Measurements from ENCODE around the gene ARAP1.

ARAP1 gene

GRCh38 chr11:72724021-72724551, 28.1 kb downstream of the ARAP1 start:
- Histone ChIP-seq H2BK12ac (ENCODE audit: low read length in 2 of 2) (peak overlapping the region in 1 of 2 experiments; percentile 24), H3K9me3 (ENCODE audit: control insufficient read depth, low read length) (no peaks in the 10 kb centered on the region), H3K4me3 (ENCODE audit: insufficient read depth in 1 of 2, low read depth in 1 of 2, low read length in 2 of 2) (no peak overlapping the region), H2BK15ac (ENCODE audit: low read depth, poor library complexity, severe bottlenecking) (no peak overlapping the region), H3K18ac (ENCODE audit: low read depth in 1 of 2, low read length in 2 of 2) (no peak overlapping the region), H2BK120ac (ENCODE audit: low read depth, low read length) (no peak overlapping the region), H2AFZ (ENCODE audit: low read depth, low read length) (no peak overlapping the region), H3K4me2 (ENCODE audit: low read length, poor library complexity, severe bottlenecking) (no peak overlapping the region), H3K4ac (ENCODE audit: low read depth in 1 of 2, low read length in 2 of 2) (no peak overlapping the region), H2AK5ac (ENCODE audit: low read length, severe bottlenecking) (peak overlapping the region; percentile 10), H3K14ac (ENCODE audit: low read length in 2 of 2) (no peak overlapping the region), H3K4me1 (ENCODE audit: control insufficient read depth, insufficient read depth, low read depth, low read length) (peaks cover 42% of the 10 kb centered on the region), H2BK5ac (ENCODE audit: low read depth, low read length, poor library complexity, severe bottlenecking) (no peak overlapping the region), H3K27me3 (ENCODE audit: control insufficient read depth in 1 of 2, insufficient read depth in 1 of 2, low read length in 2 of 2) (no peaks in the 10 kb centered on the region), H4K91ac (ENCODE audit: low read length) (no peak overlapping the region), H3K23ac (ENCODE audit: low read length in 2 of 2) (no peak overlapping the region), H3K79me1 (replicated peaks; ENCODE audit: low read length, poor library complexity, severe bottlenecking) (peaks cover 21% of the 10 kb centered on the region), H3K27ac (ENCODE audit: low read length, poor library complexity, severe bottlenecking) (no peak overlapping the region), H3K36me3 (ENCODE audit: control insufficient read depth in 1 of 2, insufficient read depth in 2 of 2, low read depth in 1 of 2, low read length in 2 of 2) (peaks cover 10 to 16% of the 10 kb centered on the region in 2 experiments), H4K8ac (ENCODE audit: low read length) (no peak overlapping the region), H3K9ac (ENCODE audit: low read length) (peak overlapping the region; percentile 20)
- 94% methylated on average over 5 of the region's 5 CpGs for WGBS
- DNase-seq: no peak

- Histone ChIP-seq H2AFZ (ENCODE audit: low read depth, low read length) (no peak overlapping the region), H4K8ac (ENCODE audit: low read length) (no peak overlapping the region), H3K36me3 (ENCODE audit: control insufficient read depth in 1 of 2, insufficient read depth in 2 of 2, low read depth in 1 of 2, low read length in 2 of 2) (peaks cover 15 to 19% of the 10 kb centered on the region in 2 experiments), H3K14ac (ENCODE audit: low read length in 2 of 2) (no peak overlapping the region), H3K4me1 (ENCODE audit: control insufficient read depth, insufficient read depth, low read depth, low read length) (peaks cover 47% of the 10 kb centered on the region), H2BK12ac (ENCODE audit: low read length in 2 of 2) (no peak overlapping the region), H3K4me3 (ENCODE audit: insufficient read depth in 1 of 2, low read depth in 1 of 2, low read length in 2 of 2) (no peak overlapping the region), H3K9ac (ENCODE audit: low read length) (peak overlapping the region; percentile 20), H2BK120ac (ENCODE audit: low read depth, low read length) (no peak overlapping the region), H3K4ac (ENCODE audit: low read depth in 1 of 2, low read length in 2 of 2) (no peak overlapping the region), H3K27ac (ENCODE audit: low read length, poor library complexity, severe bottlenecking) (no peak overlapping the region), H4K91ac (ENCODE audit: low read length) (no peak overlapping the region), H3K9me3 (ENCODE audit: control insufficient read depth, low read length) (no peaks in the 10 kb centered on the region), H3K18ac (ENCODE audit: low read depth in 1 of 2, low read length in 2 of 2) (no peak overlapping the region), H3K27me3 (ENCODE audit: control insufficient read depth in 1 of 2, insufficient read depth in 1 of 2, low read length in 2 of 2) (no peaks in the 10 kb centered on the region), H2BK5ac (ENCODE audit: low read depth, low read length, poor library complexity, severe bottlenecking) (no peak overlapping the region), H3K23ac (ENCODE audit: low read length in 2 of 2) (no peak overlapping the region), H3K79me1 (replicated peaks; ENCODE audit: low read length, poor library complexity, severe bottlenecking) (peaks cover 25% of the 10 kb centered on the region), H3K4me2 (ENCODE audit: low read length, poor library complexity, severe bottlenecking) (no peak overlapping the region), H2BK15ac (ENCODE audit: low read depth, poor library complexity, severe bottlenecking) (no peak overlapping the region), H2AK5ac (ENCODE audit: low read length, severe bottlenecking) (no peak overlapping the region)
- DNase-seq: no peak
- WGBS: 94% methylated on average over 8 of the region's 9 CpGs
Observed at GRCh38 chr11:72723508-72723907, 28.7 kb downstream of the ARAP1 start.

- Histone ChIP-seq H3K9ac (ENCODE audit: low read length) (peak overlapping the region; percentile 82), H3K79me1 (replicated peaks; ENCODE audit: low read length, poor library complexity, severe bottlenecking) (peaks cover 35% of the 10 kb centered on the region), H2BK15ac (ENCODE audit: low read depth, poor library complexity, severe bottlenecking) (no peak overlapping the region), H2AK5ac (ENCODE audit: low read length, severe bottlenecking) (peak overlapping the region; percentile 50), H2BK120ac (ENCODE audit: low read depth, low read length) (no peak overlapping the region), H3K36me3 (ENCODE audit: control insufficient read depth in 1 of 2, insufficient read depth in 2 of 2, low read depth in 1 of 2, low read length in 2 of 2) (peaks cover 24 to 30% of the 10 kb centered on the region in 2 experiments), H3K4me2 (ENCODE audit: low read length, poor library complexity, severe bottlenecking) (peak overlapping the region; percentile 85), H3K9me3 (ENCODE audit: control insufficient read depth, low read length) (no peaks in the 10 kb centered on the region), H3K4me1 (ENCODE audit: control insufficient read depth, insufficient read depth, low read depth, low read length) (peaks cover 58% of the 10 kb centered on the region), H2BK12ac (ENCODE audit: low read length in 2 of 2) (peak overlapping the region; percentile 46 to 56), H2BK5ac (ENCODE audit: low read depth, low read length, poor library complexity, severe bottlenecking) (peak overlapping the region; percentile 73), H3K4me3 (ENCODE audit: insufficient read depth in 1 of 2, low read depth in 1 of 2, low read length in 2 of 2) (peak overlapping the region; percentile 55 to 82), H4K91ac (ENCODE audit: low read length) (peak overlapping the region; percentile 94), H3K4ac (ENCODE audit: low read depth in 1 of 2, low read length in 2 of 2) (peak overlapping the region; percentile 68 to 77), H3K27me3 (ENCODE audit: control insufficient read depth in 1 of 2, insufficient read depth in 1 of 2, low read length in 2 of 2) (no peaks in the 10 kb centered on the region), H3K18ac (ENCODE audit: low read depth in 1 of 2, low read length in 2 of 2) (peak overlapping the region; percentile 79 to 94), H2AFZ (ENCODE audit: low read depth, low read length) (peak overlapping the region; percentile 80), H3K14ac (ENCODE audit: low read length in 2 of 2) (peak overlapping the region in 1 of 2 experiments; percentile 73), H4K8ac (ENCODE audit: low read length) (peak overlapping the region; percentile 96), H3K27ac (ENCODE audit: low read length, poor library complexity, severe bottlenecking) (peak overlapping the region; percentile 89), H3K23ac (ENCODE audit: low read length in 2 of 2) (no peak overlapping the region)
- peak; percentile 93 for DNase-seq
- WGBS: 20% methylated on average over 9 of the region's 10 CpGs
Observed at GRCh38 chr11:72722050-72722748, 30.0 kb downstream of the ARAP1 start.

- Histone ChIP-seq H3K4me1 (ENCODE audit: control insufficient read depth, insufficient read depth, low read depth, low read length) (peaks cover 61% of the 10 kb centered on the region), H3K23ac (ENCODE audit: low read length in 2 of 2) (no peak overlapping the region), H3K27me3 (ENCODE audit: control insufficient read depth in 1 of 2, insufficient read depth in 1 of 2, low read length in 2 of 2) (no peaks in the 10 kb centered on the region), H2BK15ac (ENCODE audit: low read depth, poor library complexity, severe bottlenecking) (no peak overlapping the region), H3K9ac (ENCODE audit: low read length) (peak overlapping the region; percentile 82), H2BK120ac (ENCODE audit: low read depth, low read length) (no peak overlapping the region), H3K4me2 (ENCODE audit: low read length, poor library complexity, severe bottlenecking) (peak overlapping the region; percentile 85), H2BK12ac (ENCODE audit: low read length in 2 of 2) (peak overlapping the region; percentile 4 to 56), H2BK5ac (ENCODE audit: low read depth, low read length, poor library complexity, severe bottlenecking) (no peak overlapping the region), H3K4me3 (ENCODE audit: insufficient read depth in 1 of 2, low read depth in 1 of 2, low read length in 2 of 2) (peak overlapping the region; percentile 55 to 82), H3K18ac (ENCODE audit: low read depth in 1 of 2, low read length in 2 of 2) (peak overlapping the region; percentile 79 to 94), H3K27ac (ENCODE audit: low read length, poor library complexity, severe bottlenecking) (peak overlapping the region; percentile 89), H4K91ac (ENCODE audit: low read length) (peak overlapping the region; percentile 94), H3K14ac (ENCODE audit: low read length in 2 of 2) (no peak overlapping the region), H2AFZ (ENCODE audit: low read depth, low read length) (no peak overlapping the region), H3K36me3 (ENCODE audit: control insufficient read depth in 1 of 2, insufficient read depth in 2 of 2, low read depth in 1 of 2, low read length in 2 of 2) (peaks cover 30 to 31% of the 10 kb centered on the region in 2 experiments), H3K9me3 (ENCODE audit: control insufficient read depth, low read length) (no peaks in the 10 kb centered on the region), H3K79me1 (replicated peaks; ENCODE audit: low read length, poor library complexity, severe bottlenecking) (peaks cover 39% of the 10 kb centered on the region), H3K4ac (ENCODE audit: low read depth in 1 of 2, low read length in 2 of 2) (peak overlapping the region; percentile 5 to 68), H4K8ac (ENCODE audit: low read length) (peak overlapping the region; percentile 96), H2AK5ac (ENCODE audit: low read length, severe bottlenecking) (no peak overlapping the region)
- 70% methylated on average over 13 of the region's 13 CpGs for WGBS
- no peak for DNase-seq
Observed at GRCh38 chr11:72721689-72722049, 30.5 kb downstream of the ARAP1 start.

All from mesenchymal stem cell (in vitro differentiated cells and primary cell).